Occipital lobe (tissue), 2 donors: ENCODE results near the gene FNDC5. TPM values are rescaled to one million over a fixed set of nuclear protein-coding genes. Genes with fewer than 3 reads are reported as not detected.
"Not testable (repeated sequence)": the region's sequence is repeated elsewhere in the genome, so short reads cannot be mapped to it uniquely, and the experiment has no call there.

Experiments
- DNase-seq: peaks from one replicate; lab custom pipeline; 2025; lab: John Stamatoyannopoulos, UW
- total RNA-seq: library from RNA; depleted of rRNA; stranded (reverse); fragments of >200 nt; gene quantifications from one replicate; pipeline ENCODE4 v1.2.3, GENCODE V29; 2014

FNDC5 gene
- 17.0 TPM for total RNA-seq

DNA sequence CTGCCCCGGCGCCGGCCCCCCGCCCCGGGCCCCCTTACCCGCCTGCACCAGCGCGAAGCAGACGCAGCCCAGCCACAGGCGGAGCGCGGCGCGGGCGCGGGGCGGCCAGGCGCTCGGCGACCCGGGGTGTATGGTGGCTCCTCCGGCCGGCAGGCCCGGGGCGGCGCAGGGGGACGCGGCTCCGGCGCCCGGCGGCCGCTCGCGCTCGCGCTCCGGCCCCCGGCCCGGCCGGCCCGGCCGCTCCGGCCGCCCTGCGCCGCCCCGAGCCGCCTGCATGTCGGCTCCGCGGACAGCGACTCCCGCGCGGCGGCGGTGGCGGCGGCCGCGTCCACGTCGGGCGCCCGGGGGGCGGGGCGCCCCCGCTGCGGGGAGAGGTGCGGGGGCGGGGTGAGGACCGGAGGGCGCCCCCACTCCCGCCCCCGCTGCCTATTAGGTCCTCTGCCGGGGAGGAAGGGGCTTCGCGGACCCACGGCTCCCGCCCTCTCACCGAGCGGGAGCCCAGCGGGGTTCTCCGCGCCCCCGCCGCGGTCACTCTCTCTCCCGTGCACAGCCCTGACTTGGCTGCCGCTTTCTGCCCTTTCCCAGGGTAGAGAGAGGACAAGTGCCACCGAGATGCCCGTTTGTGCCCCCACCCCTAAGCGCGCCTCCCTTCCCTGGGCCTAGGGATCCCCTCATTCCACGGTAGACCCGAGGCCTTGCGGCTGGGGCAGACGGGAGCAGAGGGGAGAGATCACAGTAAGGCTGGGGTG is at the start of gene FNDC5:
Gene FNDC5 (minus strand): TSS at position 298 of the 749 bp plus-strand sequence.
- DNase-seq, result no peak

DNA sequence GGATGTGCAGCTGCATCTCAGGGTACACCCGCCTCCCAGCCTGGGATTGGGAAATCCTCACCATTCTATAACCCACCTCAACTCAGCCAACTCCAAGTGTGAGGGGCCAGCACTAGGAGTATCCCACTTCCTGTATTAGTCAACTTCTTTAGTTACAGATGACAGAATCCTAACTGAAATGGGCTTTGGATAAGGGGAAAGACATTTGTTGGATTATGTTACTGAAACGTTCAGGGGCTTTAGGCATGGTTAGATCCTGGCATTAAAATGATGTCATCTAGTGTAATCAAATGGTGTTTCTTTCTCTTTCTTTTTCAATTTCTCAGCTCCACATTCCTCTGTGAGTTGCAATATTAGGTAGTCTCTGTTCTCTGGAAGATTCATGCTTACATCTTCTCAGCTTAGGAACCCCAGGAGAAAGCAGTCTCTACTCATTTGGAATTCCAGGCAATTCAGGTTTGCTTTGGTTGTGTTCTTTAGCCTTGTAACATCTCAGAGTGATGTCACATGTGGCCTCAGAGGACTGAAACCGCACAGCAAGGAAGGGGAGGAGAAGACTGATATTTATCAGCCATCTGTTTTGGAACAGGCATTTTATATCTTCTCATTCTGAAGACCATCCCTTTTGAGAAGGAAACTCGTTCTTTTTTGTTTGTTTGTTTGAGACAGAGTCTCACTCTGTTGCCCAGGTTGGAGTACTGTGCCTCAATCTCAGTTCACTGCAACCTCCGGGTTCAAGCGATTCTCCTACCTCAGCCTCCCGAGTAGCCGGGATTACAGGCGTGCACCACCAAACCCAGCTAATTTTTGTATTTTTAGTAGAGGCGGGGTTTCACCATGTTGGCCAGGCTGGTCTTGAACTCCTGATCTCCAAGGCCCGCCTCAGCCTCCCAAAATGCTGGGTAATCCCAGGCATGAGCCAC is 49.4 kb upstream of the FNDC5 start:
- DNase-seq, result no peak

DNA sequence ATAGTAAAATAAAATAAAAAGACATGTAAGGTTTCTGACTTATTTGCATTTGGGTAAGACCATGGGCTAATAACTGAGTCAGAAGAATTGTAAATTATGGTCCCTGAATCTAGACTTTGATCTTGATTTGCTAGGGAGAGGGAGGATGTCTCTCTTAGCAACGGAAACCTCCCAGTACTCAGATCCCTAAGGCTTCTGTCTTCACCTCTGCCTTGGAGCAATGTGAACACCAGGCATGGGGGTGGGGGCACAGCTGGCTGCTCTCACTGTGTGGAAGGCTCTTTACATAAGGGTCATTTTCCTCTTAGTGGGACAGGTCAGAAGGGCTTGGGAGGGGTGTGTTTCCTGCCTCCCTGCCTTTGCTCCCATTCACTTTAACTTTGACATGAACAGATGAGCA is 47.5 kb upstream of the FNDC5 start:
- no peak for DNase-seq

DNA sequence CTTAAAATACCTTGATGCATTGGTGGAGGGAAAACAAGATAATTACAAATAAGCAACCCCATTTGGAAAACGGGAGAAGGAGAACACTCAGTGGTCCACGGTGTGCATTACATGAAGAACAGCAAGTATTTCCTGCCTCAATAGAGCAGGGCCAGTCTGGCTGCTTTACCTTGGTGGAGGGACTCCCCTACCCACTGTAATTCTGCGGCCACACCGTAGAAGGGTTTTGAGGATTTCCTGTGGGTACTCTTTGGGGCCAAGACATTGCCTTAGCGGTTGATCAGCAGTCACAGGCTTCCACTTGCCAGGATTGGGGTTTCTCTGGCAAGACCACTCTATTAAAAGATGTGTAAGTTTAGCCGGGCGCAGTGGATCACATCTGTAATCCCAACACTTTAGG is 46.8 kb upstream of the FNDC5 start:
- no peak for DNase-seq

DNA sequence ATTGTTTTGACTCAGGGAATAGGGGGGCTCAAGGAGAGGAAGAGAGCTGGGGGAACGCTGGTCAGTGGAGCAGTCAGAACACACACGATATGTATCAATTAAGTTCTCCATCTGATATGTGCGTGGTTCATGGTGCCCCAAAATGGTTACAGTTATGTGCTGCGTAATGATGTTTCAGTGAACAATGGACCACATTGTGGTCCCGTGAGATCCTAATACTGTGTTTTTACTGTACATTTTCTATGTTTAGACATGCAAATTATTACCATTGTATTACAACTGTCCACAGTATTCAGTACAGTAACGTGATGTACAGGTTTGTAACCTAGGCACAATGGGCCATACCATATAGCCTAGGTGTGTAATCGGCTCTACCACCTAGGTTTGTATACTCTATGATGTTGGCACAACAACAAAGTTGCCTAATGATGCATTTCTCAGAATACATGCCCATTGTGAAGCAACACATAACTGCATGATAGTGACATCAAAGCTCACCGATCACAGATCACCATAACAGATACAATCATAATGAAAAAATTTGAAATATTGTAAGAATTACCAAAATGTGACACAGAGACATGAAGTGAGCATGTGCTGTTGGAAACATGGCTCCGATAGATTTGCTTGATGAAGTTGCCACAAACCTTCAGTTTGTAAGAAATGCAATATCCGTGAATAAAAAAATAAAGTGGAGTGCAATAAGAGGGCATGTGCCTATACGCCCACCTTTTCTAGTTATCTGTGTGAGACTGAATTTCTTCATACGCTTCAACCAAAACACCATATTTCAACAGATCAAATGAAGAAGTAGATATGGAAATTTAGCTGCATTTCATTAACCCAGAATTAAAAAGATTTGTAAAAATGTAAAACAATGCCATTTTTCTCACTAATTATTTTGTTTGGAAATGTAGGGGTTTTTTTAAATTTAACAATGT is 45.3 kb upstream of the FNDC5 start:
- DNase-seq, result no peak

DNA sequence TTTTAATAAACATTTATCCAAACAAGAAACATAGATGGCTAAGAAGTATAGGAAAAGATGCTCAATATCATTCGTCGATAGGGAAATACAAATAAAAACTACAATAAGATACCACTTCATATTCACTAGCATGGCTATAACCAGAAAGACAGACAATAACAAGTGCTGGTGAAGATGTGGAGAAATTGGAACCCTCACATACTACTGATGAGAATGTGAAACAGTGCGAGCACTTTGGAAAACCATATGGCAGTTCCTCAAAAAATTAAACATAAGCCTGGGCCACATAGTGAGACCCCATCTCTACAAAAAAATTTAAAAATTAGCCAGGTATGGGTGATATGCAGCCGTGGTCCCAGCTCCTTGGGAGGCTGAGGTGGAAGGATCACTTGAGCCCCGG is 39.6 kb upstream of the FNDC5 start:
- DNase-seq, result no peak

DNA sequence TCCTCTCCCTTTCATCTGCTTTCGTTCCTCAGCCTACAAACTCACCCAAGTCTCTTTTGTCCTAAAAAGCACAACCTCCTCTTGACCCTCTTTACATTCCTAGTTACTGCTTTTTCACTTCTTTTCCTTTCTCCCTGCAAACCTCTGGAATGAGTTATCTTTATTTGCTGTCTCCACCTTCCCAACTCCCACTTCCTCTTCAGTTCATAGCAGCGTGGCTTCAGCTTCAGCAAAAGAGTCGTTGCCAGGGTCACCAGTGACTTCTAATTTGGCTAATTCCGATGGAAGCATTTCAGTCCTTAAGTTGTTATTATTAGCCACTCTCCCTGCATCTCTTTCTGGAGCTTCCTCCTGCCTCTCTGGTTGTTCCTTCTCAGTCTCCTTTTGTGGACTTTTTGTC is 36.7 kb upstream of the FNDC5 start:
- DNase-seq, result no peak

DNA sequence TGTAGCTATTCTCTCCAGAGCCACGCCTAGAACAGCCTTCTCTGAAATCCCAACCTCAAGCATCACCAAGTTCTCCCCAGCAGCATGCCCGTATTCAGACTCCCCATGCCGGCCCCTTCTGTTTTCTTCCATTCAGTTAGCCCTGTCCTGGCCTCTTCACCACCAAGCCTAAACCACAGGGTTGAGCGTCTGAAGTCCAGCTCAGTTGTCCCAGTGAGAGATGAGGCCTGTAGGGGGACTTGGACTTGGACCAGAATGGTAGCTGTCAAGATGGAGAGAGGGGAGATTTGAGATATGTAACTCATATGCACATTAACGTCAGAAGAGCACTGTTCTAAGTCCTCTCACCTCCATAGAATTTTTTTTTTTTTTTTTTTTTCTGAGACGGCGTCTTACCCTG is 35.9 kb upstream of the FNDC5 start:
- DNase-seq, result no peak

DNA sequence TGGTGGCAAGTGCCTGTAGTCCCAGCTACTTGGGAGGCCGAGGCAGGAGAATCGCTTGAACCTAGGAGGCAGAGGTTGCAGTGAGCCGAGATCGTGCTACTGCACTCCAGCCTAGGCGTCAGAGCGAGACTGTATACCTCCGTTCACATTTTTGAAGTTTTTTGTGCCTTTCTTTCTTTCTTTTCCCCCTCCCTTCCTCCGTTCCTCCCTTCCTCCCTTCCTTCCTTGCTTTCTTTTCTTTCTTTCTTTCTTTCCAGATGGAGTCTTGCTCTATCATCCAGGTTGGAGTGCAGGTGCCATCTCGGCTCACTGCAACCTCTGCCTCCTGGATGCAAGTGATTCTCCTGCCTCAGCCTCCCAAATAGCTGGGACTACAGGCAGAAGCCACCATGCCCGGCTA is 34.9 kb upstream of the FNDC5 start:
- DNase-seq, result not testable (repeated sequence)

DNA sequence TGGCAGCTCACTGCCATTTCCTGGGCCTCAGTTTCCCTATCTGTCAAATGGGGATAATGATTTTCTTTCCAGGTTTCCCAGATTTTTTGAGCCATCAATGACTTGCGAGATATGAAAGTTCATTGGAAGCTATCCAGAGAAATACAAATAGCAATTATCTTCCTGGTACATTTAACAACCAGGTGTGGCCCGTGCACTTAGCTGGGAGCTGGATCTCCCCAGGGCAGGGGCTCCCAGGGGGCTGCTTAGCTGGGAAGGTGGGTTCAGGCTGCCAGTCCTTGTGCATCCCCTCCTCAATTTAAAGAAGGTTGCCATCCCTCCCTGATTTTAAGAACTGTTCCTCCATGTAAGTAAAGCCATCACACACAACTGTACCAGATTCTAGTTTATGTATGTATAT is 34.1 kb upstream of the FNDC5 start:
- DNase-seq, result no peak

DNA sequence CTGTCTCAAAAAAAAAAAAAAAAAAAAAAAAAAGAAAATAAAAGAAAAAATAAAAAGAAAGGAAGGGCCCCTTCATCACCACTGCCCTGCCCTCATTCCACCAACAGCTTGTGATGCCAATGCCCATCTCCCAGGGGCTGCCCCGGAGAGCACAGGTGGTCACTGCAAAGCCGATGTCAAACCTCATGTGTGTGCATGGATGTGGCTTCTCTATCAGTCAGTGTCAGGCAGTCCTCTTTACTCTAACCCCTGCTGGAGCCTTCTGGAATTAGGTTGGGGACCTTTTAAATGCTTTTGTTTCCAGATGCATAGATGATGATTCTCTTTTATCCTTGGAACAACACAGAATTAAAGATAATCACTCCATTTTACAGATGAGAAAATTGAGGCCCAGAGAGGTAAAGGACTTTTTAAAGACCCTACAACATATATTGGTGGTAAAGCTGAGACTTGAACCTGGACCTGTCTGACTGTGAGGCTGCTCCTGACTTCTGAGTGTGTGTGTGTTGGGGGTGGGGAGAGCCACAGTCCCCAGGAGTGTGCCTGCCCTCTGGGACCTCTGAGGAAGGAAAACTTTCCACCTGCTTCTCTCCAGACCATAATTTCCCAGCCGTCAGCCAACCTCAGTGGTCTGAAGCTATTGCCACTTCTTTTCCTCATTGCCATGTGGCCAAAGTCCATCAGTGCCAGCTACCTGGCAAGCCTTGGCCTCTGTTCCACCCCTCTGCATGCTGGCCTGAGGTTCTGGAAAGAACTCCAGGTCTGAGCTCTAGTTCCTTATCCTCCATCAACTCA is 33.5 kb upstream of the FNDC5 start:
- DNase-seq, result no peak

DNA sequence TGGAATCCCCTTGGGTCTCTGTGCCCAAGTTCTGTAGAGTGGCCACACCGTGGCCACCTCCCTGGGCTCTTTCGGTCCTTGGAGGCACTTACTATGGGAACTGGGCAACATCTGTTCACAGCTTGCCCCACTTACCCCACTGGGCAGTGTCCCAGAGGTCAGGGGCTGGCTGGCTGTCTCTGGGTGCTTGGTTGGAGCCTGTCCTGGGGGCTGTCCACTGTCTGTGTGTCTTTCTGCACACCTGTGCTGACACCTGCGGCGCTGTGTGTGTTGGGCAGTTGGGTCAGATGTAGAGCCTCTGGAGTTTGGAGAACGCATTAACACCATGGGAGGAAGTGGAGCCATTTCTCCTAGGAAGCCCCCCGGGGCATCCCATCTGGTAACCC is 31.8 kb upstream of the FNDC5 start:
- DNase-seq, result no peak

DNA sequence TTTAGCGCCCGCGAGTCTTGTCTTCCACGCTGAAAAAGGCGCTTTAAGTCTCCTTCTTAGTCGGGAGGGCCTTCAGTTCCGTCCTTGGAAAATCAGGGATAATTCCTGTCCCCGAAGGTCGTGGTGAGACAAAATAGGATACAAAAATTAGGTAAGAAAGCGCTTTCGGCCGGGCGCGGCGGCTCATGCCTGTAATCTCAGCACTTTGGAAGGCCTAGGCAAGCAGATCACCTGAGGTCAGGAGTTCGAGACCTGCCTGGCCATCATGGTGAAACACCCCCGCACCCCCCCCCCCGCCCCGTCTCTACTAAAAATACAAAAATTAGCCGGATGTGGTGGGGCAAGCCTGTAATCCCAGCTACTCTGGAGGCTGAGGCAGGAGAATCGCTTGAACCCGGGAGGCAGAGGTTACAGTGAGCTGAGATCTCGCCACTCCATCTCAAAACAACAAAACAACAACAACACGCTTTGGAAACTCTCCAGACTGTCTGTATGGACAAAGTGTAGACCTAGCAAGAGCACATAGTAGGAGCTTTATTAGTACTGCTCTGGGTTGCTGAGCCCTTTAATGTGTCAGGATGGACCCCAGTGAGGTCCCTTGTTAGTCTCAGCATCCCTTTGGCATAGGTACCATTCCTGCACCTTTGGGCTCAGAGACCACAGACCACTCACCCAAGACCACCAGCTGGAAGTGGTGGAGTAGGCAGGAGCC is 31.3 kb upstream of the FNDC5 start:
- no peak for DNase-seq

DNA sequence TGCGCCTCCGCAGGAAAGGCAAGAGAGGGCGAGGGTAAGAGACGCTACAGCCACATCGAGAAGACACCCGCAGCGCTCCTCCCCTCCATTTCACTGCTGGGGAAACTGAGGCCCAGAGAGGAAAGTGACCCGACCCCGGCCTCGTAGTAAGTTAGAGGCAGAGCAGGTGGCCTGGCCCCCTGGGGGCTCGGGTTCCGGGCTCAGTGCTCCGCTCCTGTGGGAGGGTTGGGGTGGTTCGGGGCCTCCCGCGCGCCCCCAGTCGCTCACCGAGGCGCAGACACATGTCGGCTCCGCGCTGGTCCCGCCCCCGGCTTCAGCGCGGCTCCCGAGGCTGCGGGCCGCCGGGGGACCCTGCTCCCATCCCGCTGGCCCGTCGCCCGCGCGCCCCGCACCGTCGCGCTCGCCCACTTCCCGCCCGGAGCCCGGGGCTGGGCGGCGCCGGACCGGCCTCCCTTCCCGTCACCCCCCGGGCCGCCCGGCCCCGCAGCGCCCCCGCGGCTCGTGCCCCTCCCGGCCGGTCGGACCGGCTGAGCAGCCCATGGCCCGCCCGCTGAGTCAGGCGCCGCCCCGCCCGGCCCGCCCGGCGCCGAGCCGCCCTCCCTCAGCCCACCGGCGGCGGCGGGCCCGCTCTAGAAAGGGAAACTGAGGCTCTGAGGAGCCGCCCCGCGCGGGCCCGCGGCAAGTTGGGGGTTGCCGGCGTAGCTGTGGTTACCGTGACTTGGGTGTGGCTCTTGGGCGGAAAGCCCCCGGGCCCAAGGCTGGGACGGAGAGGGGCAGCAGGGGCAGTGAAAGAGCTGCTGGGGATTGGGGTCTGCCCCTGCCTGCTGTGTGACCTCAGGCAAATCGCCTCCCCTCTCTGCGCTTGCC is 30.5 kb upstream of the FNDC5 start, which contains the start of gene TMEM54:
Gene TMEM54 (minus strand): TSS at position 434 of the 867 bp plus-strand sequence. CDS start 151 bp downstream, at position 283.
- DNase-seq, result no peak

DNA sequence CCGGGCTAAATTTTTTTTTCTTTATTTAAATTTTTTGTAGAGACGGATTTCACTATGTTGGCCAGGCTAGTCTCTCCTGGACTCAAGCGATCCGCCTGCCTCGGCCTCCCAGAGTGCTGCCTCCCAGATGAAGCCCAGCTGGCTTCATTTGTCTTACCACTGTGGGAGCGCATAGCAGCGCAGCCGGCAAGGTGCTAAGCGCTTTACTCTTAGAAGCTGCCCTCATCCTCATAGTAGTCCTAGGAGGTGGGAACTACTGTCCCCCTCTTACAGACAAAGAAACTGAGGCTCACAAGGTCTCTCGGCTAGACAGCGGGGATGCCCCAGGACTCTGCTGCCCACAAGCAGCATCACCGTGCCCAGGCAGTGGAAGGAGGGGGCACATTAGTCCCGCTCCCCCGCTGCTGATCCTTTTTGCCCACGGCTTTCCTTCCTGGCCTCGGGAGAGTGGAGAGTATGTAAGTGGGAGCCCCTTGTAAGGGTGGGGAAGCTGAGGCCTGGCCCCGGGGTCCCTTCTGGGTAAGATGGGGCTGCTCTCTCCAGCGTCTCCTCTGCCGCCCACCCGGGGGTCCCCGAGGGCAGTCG is 29.8 kb upstream of the FNDC5 start:
- no peak for DNase-seq

DNA sequence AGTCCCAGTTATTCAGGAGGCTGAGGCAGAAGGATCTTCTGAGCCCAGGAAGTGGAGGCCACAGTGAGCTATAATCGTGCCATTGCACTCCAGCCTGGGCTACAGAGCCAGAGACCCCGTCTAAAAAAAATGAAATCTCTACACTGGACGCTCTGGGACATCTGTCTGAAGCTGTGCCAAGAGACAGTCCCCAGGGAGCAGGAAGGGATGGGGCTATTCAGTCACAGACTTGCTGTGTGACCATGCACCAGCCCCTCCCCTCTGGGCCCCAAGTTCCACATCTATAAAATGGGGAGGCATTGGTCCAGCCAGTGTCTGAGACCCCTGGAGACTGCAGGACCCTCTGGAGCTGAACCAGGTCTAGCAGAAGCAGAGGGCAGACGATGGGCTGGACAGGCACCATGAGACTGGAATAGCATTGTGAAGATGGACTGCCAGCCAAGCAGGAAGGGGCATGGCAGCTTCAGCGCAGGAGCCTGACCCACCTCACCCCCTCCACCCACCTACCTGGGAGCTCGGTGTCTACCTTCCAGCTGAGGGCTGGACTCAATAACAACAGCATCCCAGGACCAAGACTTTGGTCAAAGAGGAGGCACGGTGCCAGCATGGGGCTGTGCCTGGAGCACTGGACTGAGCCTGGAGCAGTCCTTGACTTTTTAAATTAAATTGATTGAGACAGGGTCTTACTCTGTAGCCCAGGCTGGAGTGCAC is 29.0 kb upstream of the FNDC5 start:
- no peak for DNase-seq

DNA sequence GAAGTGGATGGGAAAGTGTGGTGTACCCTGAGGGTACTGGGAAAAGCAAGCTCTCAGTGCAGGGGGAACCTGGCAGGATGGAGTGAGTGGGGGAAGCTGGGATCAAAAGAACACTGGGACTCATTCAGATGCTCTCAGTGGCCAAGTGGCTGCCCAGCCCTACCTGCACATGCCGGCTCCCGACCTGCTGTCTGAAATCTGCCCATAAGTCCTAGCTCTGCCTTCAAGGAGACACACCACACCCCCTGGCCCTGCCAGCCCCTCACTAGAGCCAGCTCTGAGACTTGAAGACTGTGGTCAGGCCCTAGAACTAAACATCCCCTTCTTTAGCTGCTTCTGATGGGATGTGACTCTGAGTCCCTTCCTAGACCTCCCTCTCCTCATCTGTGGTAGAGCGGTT is 28.2 kb upstream of the FNDC5 start:
- no peak for DNase-seq

DNA sequence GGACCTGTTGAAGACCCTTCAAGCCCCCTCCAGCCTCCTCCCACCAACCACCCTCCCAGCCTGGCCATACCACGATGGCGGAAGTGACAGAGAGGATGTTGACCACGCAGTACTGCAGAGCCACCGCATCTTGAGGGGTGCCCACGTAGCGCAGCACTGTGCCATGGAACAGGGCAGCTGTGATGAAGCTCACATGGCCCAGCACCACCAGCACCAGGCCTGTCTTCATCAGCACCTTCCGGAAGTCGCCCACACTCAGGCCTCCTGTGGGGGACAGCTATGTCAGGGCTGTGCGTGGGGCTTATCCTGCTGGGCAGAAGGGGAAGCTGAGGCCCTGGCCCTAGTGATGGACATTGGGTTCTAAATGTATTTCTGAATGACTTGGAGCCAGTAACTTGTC is 27.3 kb upstream of the FNDC5 start:
- no peak for DNase-seq
